Thymus (tissue), 11 donors: ENCODE data around the gene TBC1D23. TPM values are rescaled to one million over a fixed set of nuclear protein-coding genes. Genes with fewer than 3 reads are reported as not detected.
"Not testable (repeated sequence)": the region's sequence is repeated elsewhere in the genome, so short reads cannot be mapped to it uniquely, and the experiment has no call there.

Source experiments
- DNase-seq, 9 donors: peaks; one replicate each; pipeline ENCODE4 v3.0.0-alpha.2; 2013; ENCODE audit warnings: low spot score in 9 of 9, low read depth in 6 of 9, missing footprints in 1 of 9
- H3K27ac ChIP-seq, 2 donors: one replicate each; pipeline ENCODE4 v1.5.1; 2013; ENCODE audit warnings: control low read depth in 1 of 2, low read depth in 1 of 2, low read length in 1 of 2, mild to moderate bottlenecking in 1 of 2, moderate library complexity in 1 of 2
- H3K27me3 ChIP-seq, 2 donors: one replicate each; pipeline ENCODE4 v1.5.1; 2013; ENCODE audit warnings: low read length in 1 of 2; ENCODE audit not compliant: control insufficient read depth in 2 of 2, insufficient read depth in 1 of 2
- H3K36me3 ChIP-seq, 2 donors: one replicate each; pipeline ENCODE4 v1.5.1; 2013; ENCODE audit warnings: low read length in 1 of 2, mild to moderate bottlenecking in 1 of 2, moderate library complexity in 1 of 2; ENCODE audit not compliant: control insufficient read depth in 2 of 2, insufficient read depth in 2 of 2
- H3K4me1 ChIP-seq, 2 donors: one replicate each; pipeline ENCODE4 v1.5.1; 2013; ENCODE audit warnings: low read length in 2 of 2; ENCODE audit not compliant: control insufficient read depth in 2 of 2, insufficient read depth in 2 of 2
- H3K4me3 ChIP-seq, 2 donors: one replicate each; pipeline ENCODE4 v1.5.1; 2013; ENCODE audit warnings: low read length in 2 of 2, control low read depth in 1 of 2, mild to moderate bottlenecking in 1 of 2
- H3K9me3 ChIP-seq, 2 donors: one replicate each; pipeline ENCODE4 v1.5.1; 2013; ENCODE audit warnings: low read length in 1 of 2, mild to moderate bottlenecking in 1 of 2; ENCODE audit not compliant: control insufficient read depth in 2 of 2, insufficient read depth in 1 of 2
- WGBS: extraction: QIAGEN DNeasy Blood & Tissue Kit; methylation state at CpG from one replicate; pipeline ENCODE4 v1.1.7; 2013; 5-methylcytosine and 5-hydroxymethylcytosine counted together
- polyA plus RNA-seq: library from polyadenylated mRNA; stranded (reverse); fragments of 200-250 nt; gene quantifications from one replicate; pipeline ENCODE4 v1.2.3, GENCODE V29; 2013
- total RNA-seq: library from RNA; stranded (reverse); fragments of 120-200 nt; gene quantifications from one replicate; pipeline ENCODE4 v1.2.4, GENCODE V29; 2013
- donor health status: healthy.

The TBC1D23 gene
- total and polyA plus RNA-seq, 2 donors: 26.0 to 39.6 TPM

DNA sequence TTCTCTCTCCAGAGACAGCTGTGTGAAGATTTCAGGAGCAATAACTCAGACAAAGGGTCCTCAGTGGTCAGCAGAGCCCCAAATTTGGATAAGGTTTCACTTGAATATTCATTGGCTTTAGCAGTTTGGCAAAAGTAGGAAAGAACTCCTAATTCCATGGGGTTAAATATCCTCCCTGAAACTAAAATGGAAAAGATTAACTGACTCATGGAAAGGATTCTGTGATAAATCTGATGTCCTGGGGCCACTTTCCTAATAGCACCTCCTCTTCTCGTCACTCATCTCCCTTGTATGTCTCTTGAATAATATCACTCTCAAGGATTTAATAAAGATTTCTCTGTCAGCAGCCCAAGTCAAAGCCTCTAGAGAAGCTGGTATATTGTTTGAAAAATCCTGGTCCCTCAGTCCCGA is 33.3 kb upstream of the TBC1D23 start:
- H3K27ac ChIP-seq: no peak overlapping the region
- no peaks in the 10 kb centered on the region for H3K36me3 ChIP-seq
- H3K4me3 ChIP-seq: no peak overlapping the region
- WGBS: 98% methylated on average over 2 of the region's 2 CpGs
- H3K27me3 ChIP-seq: no peaks in the 10 kb centered on the region
- H3K4me1 ChIP-seq: no peaks in the 10 kb centered on the region
- no peak for DNase-seq
- H3K9me3 ChIP-seq: no peaks in the 10 kb centered on the region

DNA sequence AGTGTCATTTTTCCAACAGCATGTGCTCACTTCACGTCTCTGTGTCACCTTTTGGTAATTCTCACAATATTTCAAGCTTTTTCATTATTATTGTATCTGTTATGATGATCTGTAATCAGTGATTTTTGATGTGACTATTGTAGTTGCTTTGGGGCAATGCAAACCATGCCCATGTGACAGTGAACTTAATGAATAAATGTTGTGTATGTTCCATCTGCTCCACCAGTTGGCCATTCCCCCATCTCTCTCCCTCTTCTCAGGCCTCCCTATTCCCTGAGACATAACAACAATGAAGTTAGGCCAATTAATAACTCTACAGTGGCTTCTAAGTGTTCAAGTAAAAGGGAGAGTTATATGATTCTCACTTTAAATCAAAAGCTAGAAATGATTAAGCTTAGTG is 32.5 kb upstream of the TBC1D23 start:
- Histone ChIP-seq H3K9me3 (no peaks in the 10 kb centered on the region), H3K27ac (no peak overlapping the region)

DNA sequence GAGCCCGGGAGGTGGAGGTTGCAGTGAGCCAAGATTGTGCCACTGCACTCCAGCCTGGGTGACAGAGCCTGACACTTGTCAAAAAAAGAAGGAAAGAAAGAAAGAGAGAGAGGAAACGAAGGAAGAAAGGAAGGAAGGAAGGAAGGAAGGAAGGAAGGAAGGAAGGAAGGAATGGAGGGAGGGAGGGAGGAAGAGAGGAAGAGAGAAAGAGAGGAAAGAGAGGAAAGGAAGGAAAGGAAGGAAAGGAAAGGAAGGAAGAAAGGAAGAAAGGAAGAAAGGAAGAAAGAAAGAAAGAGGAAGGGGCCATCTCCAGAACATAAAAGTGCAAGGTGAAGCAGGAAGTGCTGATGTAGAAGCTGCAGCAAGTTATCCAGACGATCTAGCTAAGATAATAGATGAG is 31.6 kb upstream of the TBC1D23 start:
- H3K36me3 ChIP-seq, H3K9me3 ChIP-seq, H3K4me1 ChIP-seq, DNase-seq, H3K27ac ChIP-seq, H3K27me3 ChIP-seq, H3K4me3 ChIP-seq: not testable (repeated sequence)
- WGBS: 92% methylated on average over 3 of the region's 3 CpGs

More for the DNA sequence above, 32.5 kb upstream of the TBC1D23 start:
- H3K36me3 ChIP-seq: no peaks in the 10 kb centered on the region
- DNase-seq: no peak
- H3K4me3 ChIP-seq: no peak overlapping the region
- H3K27me3 ChIP-seq: no peaks in the 10 kb centered on the region
- no peaks in the 10 kb centered on the region for H3K4me1 ChIP-seq
- WGBS: 83% methylated on average over 1 of the region's 1 CpG

DNA sequence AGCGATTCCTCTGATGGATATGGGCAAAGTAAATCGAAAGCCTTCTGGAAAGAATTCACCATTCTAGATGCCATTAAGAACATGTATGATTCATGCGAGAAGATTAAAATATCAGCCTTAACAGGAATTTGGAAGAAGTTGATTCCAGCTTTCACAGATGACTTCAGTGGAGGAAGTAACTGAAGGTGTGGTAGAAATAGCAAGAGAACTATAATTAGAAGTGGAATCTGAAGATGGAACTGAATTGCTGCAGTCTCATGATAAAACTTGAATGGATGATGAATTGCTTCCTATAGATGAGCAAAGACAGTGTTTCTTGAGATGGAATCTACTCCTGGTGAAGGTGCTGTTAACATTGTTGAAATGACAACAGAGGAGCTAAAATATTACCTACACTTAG is 30.1 kb upstream of the TBC1D23 start:
- over 99% methylated on average over 3 of the region's 3 CpGs for WGBS
- Histone ChIP-seq H3K4me1 (no peaks in the 10 kb centered on the region), H3K9me3 (no peaks in the 10 kb centered on the region), H3K4me3 (no peak overlapping the region), H3K27me3 (no peaks in the 10 kb centered on the region), H3K27ac (no peak overlapping the region), H3K36me3 (no peaks in the 10 kb centered on the region)
- DNase-seq: no peak

DNA sequence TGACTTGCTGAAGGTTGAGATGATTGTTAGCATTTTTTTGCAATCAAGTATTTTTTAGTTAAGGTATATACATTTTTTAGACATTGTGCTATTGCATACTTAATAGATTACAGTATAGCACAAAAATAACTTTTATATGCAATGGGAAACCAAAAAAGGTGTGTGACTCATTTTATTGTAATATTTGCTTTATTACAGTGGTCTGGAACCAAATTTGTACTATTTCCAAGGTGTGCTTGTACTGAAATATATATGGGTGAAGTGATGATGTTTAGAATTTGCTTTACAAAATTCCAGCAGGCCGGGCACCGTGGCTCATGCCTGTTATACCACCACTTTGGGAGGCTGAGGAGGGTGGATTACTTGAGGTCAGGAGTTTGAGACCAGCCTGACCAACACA is 29.1 kb upstream of the TBC1D23 start:
- WGBS: 94% methylated on average over 2 of the region's 2 CpGs
- Histone ChIP-seq H3K36me3 (no peaks in the 10 kb centered on the region), H3K4me3 (no peak overlapping the region), H3K27ac (no peak overlapping the region), H3K27me3 (no peaks in the 10 kb centered on the region), H3K4me1 (no peaks in the 10 kb centered on the region), H3K9me3 (no peaks in the 10 kb centered on the region)
- DNase-seq: no peak

DNA sequence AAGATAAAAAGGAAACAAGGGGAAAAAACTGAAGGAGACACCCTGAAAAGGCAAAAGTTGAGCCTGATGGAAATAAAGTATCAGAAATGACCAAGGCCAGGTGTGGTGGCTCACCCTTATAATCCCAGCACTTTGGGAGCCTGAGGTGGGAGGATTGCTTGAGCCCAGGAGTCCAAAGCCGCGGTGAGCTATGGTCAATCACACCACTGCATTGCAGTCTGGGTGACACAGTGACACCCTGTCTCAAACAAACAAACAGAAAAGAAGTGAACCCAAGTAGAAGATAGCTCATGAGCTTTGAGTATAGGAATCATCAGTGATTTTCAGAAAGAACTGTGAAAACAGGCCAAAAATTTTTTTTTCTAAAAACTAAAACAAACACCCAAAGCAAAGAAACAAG is 26.4 kb upstream of the TBC1D23 start:
- H3K27ac ChIP-seq: no peak overlapping the region
- no peaks in the 10 kb centered on the region for H3K4me1 ChIP-seq
- no peaks in the 10 kb centered on the region for H3K9me3 ChIP-seq
- H3K36me3 ChIP-seq: no peaks in the 10 kb centered on the region
- 98% methylated on average over 2 of the region's 2 CpGs for WGBS
- no peak for DNase-seq
- no peak overlapping the region for H3K4me3 ChIP-seq
- no peaks in the 10 kb centered on the region for H3K27me3 ChIP-seq

DNA sequence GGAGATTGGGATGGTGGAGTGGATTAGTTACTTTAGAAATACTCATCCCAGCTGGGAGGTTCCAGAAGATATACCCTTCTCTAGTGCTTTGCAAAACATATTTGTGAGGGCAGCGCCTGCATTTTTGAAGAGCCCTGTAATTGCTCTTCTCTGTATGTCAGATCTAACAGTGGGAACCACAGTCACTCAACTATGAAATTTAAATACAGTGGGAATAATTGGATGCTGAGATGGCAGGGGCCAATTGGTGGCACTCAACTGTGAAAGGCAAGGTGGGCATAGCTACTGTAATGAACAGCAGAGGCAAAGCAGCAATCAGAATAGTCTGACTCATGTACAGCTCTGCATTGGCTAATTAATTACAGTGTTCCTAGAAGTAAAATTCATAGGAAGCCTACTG is 22.2 kb upstream of the TBC1D23 start:
- no peaks in the 10 kb centered on the region for H3K9me3 ChIP-seq
- DNase-seq: no peak
- WGBS: 98% methylated on average over 1 of the region's 1 CpG
- no peaks in the 10 kb centered on the region for H3K36me3 ChIP-seq
- H3K4me3 ChIP-seq: no peak overlapping the region
- H3K27ac ChIP-seq: no peak overlapping the region
- no peaks in the 10 kb centered on the region for H3K27me3 ChIP-seq
- no peaks in the 10 kb centered on the region for H3K4me1 ChIP-seq

DNA sequence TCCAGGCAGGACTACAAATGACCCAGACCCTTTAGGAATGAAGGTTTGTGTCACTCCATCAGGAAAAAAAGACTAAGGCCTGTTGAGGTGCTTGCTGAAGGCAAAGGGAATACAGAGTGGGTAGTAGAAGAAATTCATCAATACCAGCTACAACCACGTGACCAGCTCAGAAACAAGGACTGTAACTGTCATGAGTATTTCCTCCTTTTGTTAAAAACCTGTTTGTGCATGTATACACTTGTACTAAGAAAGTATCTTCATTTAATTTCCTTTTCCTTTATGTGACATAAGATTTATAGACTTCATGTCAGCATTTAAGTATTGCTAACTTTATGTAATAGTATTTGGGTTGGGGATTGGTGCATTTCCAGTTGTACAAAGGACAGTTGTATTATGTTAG is 18.3 kb upstream of the TBC1D23 start:
- H3K9me3 ChIP-seq, H3K36me3 ChIP-seq, H3K27ac ChIP-seq, DNase-seq, H3K27me3 ChIP-seq, H3K4me3 ChIP-seq, H3K4me1 ChIP-seq: not testable (repeated sequence)
- WGBS: 89% methylated on average over 1 of the region's 1 CpG

DNA sequence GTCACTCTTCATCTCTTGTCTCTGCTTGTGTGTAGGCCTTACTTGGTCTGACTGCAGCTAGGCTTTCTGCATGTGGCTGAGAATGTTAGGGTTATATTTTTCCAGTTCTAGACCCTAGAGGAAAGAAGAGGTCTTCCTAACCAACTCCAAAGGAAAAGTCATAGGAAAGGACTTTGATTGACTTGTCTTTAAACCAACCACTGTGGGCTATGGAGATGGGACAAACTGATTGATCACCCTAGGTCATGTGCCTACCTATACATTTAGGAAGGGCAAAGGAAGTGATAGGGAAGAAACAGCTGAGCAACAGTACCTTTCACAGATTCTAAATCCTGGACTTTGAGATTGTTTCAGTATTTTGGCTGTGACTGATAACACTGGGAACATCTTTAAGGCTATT is 16.5 kb upstream of the TBC1D23 start:
- Histone ChIP-seq H3K4me3 (no peak overlapping the region), H3K27ac (no peak overlapping the region), H3K9me3 (no peaks in the 10 kb centered on the region), H3K27me3 (no peaks in the 10 kb centered on the region), H3K36me3 (no peaks in the 10 kb centered on the region), H3K4me1 (no peaks in the 10 kb centered on the region)
- no peak for DNase-seq

DNA sequence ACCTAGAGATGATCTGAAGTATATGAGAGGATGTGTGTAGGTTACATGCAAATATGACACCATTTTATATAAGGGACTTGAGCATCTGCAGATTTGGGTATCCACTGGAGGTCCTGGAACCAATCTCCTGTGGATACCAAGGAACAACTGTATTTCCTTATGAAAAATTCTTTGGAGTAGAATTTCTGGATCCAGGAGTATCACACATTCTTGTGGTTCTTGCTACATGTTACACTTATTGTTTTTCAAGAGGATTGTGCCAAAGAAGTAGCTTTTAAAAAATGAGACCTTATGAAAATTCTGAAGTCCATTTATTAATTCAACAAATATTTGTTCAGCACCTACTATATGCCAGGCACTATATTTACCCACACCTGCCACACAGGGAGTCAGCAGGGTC is 15.7 kb upstream of the TBC1D23 start:
- H3K27ac ChIP-seq: no peak overlapping the region
- H3K4me1 ChIP-seq: no peaks in the 10 kb centered on the region
- DNase-seq: no peak
- no peak overlapping the region for H3K4me3 ChIP-seq
- H3K36me3 ChIP-seq: no peaks in the 10 kb centered on the region
- no peaks in the 10 kb centered on the region for H3K9me3 ChIP-seq
- H3K27me3 ChIP-seq: no peaks in the 10 kb centered on the region
